GM12873 (cell line): ENCODE data around the gene IDH1.

ENCODE experiments used
- CTCF ChIP-seq: IDR thresholded peaks from 2 replicates; pipeline ENCODE4 v1.5.1; 2012; ENCODE audit warnings: low read depth, mild to moderate bottlenecking, moderate library complexity, low read length, control low read depth; ENCODE audit not compliant: insufficient read depth; ENCODE audit errors: missing control alignments

IDH1 gene

GRCh38 chr2:208254118-208254870 lies 577 bp downstream of the IDH1 start:
- TF ChIP-seq CTCF, result peak; percentile 88

- TF ChIP-seq CTCF, result no peak
Measured at GRCh38 chr2:208253600-208254117, 1.2 kb downstream of the IDH1 start.

GRCh38 chr2:208252716-208253492 lies 2.0 kb downstream of the IDH1 start:
- TF ChIP-seq CTCF, result no peak

- TF ChIP-seq CTCF, result no peak
Measured at GRCh38 chr2:208251098-208251497, 3.8 kb downstream of the IDH1 start.

GRCh38 chr2:208250388-208250787 lies 4.5 kb downstream of the IDH1 start:
- no peak for TF ChIP-seq CTCF

- TF ChIP-seq CTCF, result no peak
Measured at GRCh38 chr2:208249296-208249695, 5.6 kb downstream of the IDH1 start.

- no peak for TF ChIP-seq CTCF
Measured at GRCh38 chr2:208248601-208249000, 6.3 kb downstream of the IDH1 start.
